NCI-H226 (cell line): ENCODE results near the gene ERBB2.
A peak's percentile ranks its signal among the peaks of the same experiment; 100 is the strongest.

Source experiments
- DNase-seq: peaks from one replicate; pipeline ENCODE4 v3.0.0-alpha.2; 2015

The ERBB2 gene

GRCh38 chr17:39767147-39767546 lies 67.3 kb downstream of the ERBB2 start:
- DNase-seq: no peak

- peak; percentile 21 for DNase-seq
Measured at GRCh38 chr17:39769974-39770587, 70.2 kb downstream of the ERBB2 start.

GRCh38 chr17:39772415-39772814 lies 72.6 kb downstream of the ERBB2 start:
- DNase-seq: no peak

GRCh38 chr17:39772987-39773934 lies 73.4 kb downstream of the ERBB2 start:
- no peak for DNase-seq

GRCh38 chr17:39774047-39774446 lies 74.2 kb downstream of the ERBB2 start:
- DNase-seq: no peak

GRCh38 chr17:39775031-39775430 lies 75.2 kb downstream of the ERBB2 start:
- DNase-seq: no peak

GRCh38 chr17:39776252-39776651 lies 76.4 kb downstream of the ERBB2 start:
- no peak for DNase-seq

GRCh38 chr17:39777534-39778365 lies 77.9 kb downstream of the ERBB2 start:
- no peak for DNase-seq
